VCaP (cell line): ENCODE results near the gene GRPEL2.
"Not testable (repeated sequence)": the region's sequence is repeated elsewhere in the genome, so short reads cannot be mapped to it uniquely, and the experiment has no call there.

ENCODE experiments used
- H3K27ac ChIP-seq: fragments of 450-650 bp; 2 replicates; pipeline ENCODE4 v1.5.1; 2017
- CTCF ChIP-seq: fragments of 450-650 bp; conservative IDR thresholded peaks from 2 replicates; pipeline ENCODE4 v1.5.1; 2017; ENCODE audit warnings: mild to moderate bottlenecking, moderate library complexity

Gene GRPEL2

GRCh38 chr5:149391524-149391923, 46.2 kb downstream of the GRPEL2 start:
- no peak overlapping the region for H3K27ac ChIP-seq
- TF ChIP-seq CTCF, result no peak

GRCh38 chr5:149392718-149393117, 47.4 kb downstream of the GRPEL2 start:
- TF ChIP-seq CTCF, result no peak

GRCh38 chr5:149394996-149395395, 49.7 kb downstream of the GRPEL2 start:
- not testable (repeated sequence) for H3K27ac ChIP-seq

More at GRCh38 chr5:149392718-149393117, 47.4 kb downstream of the GRPEL2 start:
- no peak overlapping the region for H3K27ac ChIP-seq

- no peak overlapping the region for H3K27ac ChIP-seq
- no peak for TF ChIP-seq CTCF
These were observed 52.2 kb downstream of the GRPEL2 start for GRCh38 chr5:149397530-149397929.

- not testable (repeated sequence) for H3K27ac ChIP-seq
These were observed 53.5 kb downstream of the GRPEL2 start for GRCh38 chr5:149398747-149399266.

- TF ChIP-seq CTCF, result no peak
These were observed 54.5 kb downstream of the GRPEL2 start for GRCh38 chr5:149399775-149400174.

GRCh38 chr5:149400304-149400703, 55.0 kb downstream of the GRPEL2 start:
- H3K27ac ChIP-seq, result no peak overlapping the region
- TF ChIP-seq CTCF, result no peak

More at GRCh38 chr5:149399775-149400174, 54.5 kb downstream of the GRPEL2 start:
- no peak overlapping the region for H3K27ac ChIP-seq

GRCh38 chr5:149401051-149401450, 55.8 kb downstream of the GRPEL2 start:
- no peak overlapping the region for H3K27ac ChIP-seq
- TF ChIP-seq CTCF, result no peak

GRCh38 chr5:149402291-149402690, 57.0 kb downstream of the GRPEL2 start:
- TF ChIP-seq CTCF, result no peak

More at GRCh38 chr5:149402291-149402690, 57.0 kb downstream of the GRPEL2 start:
- H3K27ac ChIP-seq, result no peak overlapping the region
